Right atrium auricular region (tissue), 2 donors: ENCODE data around the gene PDE4B. TPM values are rescaled to one million over a fixed set of nuclear protein-coding genes. Genes with fewer than 3 reads are reported as not detected.

Experiments used
- DNase-seq: peaks from one replicate; pipeline ENCODE4 v3.0.0-alpha.2; 2019; ENCODE audit warnings: low spot score
- H3K27ac ChIP-seq, 2 donors: fragments of 200-600 bp; sonication (generic); 1 replicate in 1 of 2; 2 replicates in 1 of 2; pipeline ENCODE4 v1.5.1; 2016 to 2019
- H3K27me3 ChIP-seq, 2 donors: fragments of 200-600 bp; sonication (generic); one replicate each; pipeline versions ENCODE4 v1.5.1 to v1.6.0; 2017 to 2019
- H3K36me3 ChIP-seq: fragments of 200-600 bp; sonication (generic); one replicate; pipeline ENCODE4 v1.5.1; 2016
- H3K4me1 ChIP-seq, 2 donors: fragments of 200-600 bp; sonication (generic); one replicate each; pipeline versions ENCODE4 v1.5.1 to v1.6.0; 2017 to 2019
- H3K4me3 ChIP-seq, 2 donors: fragments of 200-600 bp; sonication (generic); 1 replicate in 1 of 2; 2 replicates in 1 of 2; pipeline ENCODE4 v1.5.1; 2017 to 2019; ENCODE audit warnings: mild to moderate bottlenecking in 1 of 2, moderate library complexity in 1 of 2
- H3K9me3 ChIP-seq, 2 donors: fragments of 200-600 bp; sonication (generic); one replicate each; pipeline ENCODE4 v1.5.1; 2019
- total RNA-seq, 2 donors: library from RNA; depleted of rRNA; stranded (reverse); fragments of >200 nt; gene quantifications; one replicate each; pipeline ENCODE4 v1.1.0, GENCODE V29; 2016
- TF ChIP-seq, protein P1 (sequence below), 2 donors: fragments of 200-600 bp; sonication (generic); IDR thresholded peaks; one replicate each; pipeline ENCODE4 v1.5.1; 2019; ENCODE audit warnings: antibody characterized with exemption in 2 of 2

The PDE4B gene
- total RNA-seq, 2 donors from 2014 or later: 16.0 to 27.7 TPM

DNA sequence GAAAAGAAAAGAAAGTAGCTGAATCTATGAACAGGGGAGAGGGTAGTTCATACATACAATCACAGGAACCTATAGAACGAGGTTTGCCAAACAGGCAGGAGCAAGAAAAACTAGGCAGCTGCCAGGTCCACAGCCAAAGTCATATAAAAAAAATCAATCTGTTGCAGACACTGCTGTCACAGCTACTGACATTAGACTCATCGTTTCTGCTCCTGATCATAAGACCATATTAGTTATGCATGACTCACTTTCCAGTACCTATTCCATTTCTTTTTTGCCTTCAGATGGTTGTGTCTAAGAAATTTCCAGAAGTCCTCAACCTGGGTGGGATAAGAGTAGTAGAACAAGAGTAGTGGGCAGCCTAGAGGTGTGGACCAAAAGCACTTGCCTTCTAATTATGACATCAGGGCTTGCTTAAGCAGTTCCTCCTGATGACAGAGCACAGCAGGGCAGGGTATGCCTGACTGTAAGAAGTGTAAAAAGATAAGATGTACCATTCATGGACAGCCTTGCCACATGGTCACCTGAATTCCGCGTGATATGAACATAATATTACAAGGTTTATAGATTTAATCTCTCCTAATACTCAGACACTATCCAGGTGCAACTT is 418.0 kb downstream of the PDE4B start:
- TF ChIP-seq, protein P1, sequence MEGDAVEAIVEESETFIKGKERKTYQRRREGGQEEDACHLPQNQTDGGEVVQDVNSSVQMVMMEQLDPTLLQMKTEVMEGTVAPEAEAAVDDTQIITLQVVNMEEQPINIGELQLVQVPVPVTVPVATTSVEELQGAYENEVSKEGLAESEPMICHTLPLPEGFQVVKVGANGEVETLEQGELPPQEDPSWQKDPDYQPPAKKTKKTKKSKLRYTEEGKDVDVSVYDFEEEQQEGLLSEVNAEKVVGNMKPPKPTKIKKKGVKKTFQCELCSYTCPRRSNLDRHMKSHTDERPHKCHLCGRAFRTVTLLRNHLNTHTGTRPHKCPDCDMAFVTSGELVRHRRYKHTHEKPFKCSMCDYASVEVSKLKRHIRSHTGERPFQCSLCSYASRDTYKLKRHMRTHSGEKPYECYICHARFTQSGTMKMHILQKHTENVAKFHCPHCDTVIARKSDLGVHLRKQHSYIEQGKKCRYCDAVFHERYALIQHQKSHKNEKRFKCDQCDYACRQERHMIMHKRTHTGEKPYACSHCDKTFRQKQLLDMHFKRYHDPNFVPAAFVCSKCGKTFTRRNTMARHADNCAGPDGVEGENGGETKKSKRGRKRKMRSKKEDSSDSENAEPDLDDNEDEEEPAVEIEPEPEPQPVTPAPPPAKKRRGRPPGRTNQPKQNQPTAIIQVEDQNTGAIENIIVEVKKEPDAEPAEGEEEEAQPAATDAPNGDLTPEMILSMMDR (IDR thresholded peaks at IDR 0.05): no peak
- no peaks in the 10 kb centered on the region for H3K36me3 ChIP-seq
- H3K4me3 ChIP-seq: no peak overlapping the region
- no peaks in the 10 kb centered on the region for H3K27me3 ChIP-seq
- no peak overlapping the region for H3K27ac ChIP-seq
- H3K4me1 ChIP-seq: no peaks in the 10 kb centered on the region
- DNase-seq: no peak
- H3K9me3 ChIP-seq: no peaks in the 10 kb centered on the region

DNA sequence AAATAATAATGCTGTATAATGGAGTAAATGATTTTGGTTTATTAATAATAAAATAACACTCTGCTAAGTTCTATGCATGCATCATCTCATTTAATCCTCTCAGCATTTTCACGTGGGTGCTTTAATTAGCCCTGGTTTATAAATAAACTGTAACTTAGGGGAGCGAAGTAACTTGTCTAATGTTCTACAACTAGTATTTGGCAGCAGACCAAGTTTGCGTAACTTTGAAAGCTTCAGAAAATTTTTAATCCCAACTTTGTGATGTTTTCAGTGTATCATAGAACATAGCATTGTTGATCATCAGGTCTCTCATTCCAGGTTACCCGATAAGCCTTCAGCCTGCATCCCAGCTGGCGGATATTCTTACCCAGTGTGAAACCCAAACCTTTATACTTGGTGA is 418.8 kb downstream of the PDE4B start:
- Histone ChIP-seq H3K4me1 (no peaks in the 10 kb centered on the region), H3K4me3 (no peak overlapping the region), H3K27ac (no peak overlapping the region), H3K36me3 (no peaks in the 10 kb centered on the region), H3K27me3 (no peaks in the 10 kb centered on the region), H3K9me3 (no peaks in the 10 kb centered on the region)
- no peak for DNase-seq
- TF ChIP-seq, protein P1 (IDR thresholded peaks at IDR 0.05): no peak

DNA sequence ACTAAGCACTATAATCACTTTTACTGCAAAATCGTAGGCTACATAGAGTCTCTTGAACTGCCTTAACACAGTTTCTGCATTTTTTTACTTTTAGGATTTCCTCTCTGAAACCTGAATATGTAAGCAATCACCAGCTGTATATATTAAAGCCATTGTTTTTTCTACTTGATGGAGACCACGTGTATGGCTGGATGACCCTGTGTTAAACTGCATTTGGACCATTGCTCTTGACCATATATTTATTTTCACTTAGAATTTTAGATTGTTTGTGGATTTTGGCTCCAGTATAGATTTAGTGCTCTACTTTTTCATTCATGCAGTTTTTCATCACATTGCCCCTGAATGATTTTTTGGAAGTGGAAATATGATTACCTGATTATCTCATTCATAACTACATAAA is 420.8 kb downstream of the PDE4B start:
- DNase-seq: no peak
- Histone ChIP-seq H3K36me3 (no peaks in the 10 kb centered on the region), H3K4me3 (no peak overlapping the region), H3K27me3 (no peaks in the 10 kb centered on the region), H3K4me1 (no peaks in the 10 kb centered on the region), H3K27ac (no peak overlapping the region), H3K9me3 (no peaks in the 10 kb centered on the region)
- TF ChIP-seq, protein P1 (IDR thresholded peaks at IDR 0.05): no peak

DNA sequence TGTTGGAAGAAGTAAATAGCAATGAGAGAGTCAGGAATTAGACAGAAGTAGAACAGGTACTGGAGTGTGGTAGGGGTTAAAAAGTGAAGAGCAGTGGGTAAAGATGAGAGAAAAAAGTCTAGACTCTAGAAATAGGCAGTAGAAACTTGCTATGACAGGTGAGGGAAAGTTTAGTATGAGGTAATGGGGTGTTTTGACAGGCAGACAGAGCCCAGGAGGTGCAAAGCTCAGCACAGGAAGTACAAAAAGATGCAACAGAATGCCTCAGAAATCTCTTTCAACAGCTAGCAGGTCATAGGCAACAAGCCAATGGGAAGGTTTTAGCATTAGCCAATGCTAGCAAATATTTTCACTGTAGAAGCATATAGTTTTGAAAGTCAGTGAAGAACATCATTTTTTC is 422.2 kb downstream of the PDE4B start:
- H3K27me3 ChIP-seq: no peaks in the 10 kb centered on the region
- H3K27ac ChIP-seq: no peak overlapping the region
- H3K9me3 ChIP-seq: no peaks in the 10 kb centered on the region
- H3K36me3 ChIP-seq: no peaks in the 10 kb centered on the region
- TF ChIP-seq, protein P1 (IDR thresholded peaks at IDR 0.05): no peak
- no peaks in the 10 kb centered on the region for H3K4me1 ChIP-seq
- no peak for DNase-seq
- no peak overlapping the region for H3K4me3 ChIP-seq

DNA sequence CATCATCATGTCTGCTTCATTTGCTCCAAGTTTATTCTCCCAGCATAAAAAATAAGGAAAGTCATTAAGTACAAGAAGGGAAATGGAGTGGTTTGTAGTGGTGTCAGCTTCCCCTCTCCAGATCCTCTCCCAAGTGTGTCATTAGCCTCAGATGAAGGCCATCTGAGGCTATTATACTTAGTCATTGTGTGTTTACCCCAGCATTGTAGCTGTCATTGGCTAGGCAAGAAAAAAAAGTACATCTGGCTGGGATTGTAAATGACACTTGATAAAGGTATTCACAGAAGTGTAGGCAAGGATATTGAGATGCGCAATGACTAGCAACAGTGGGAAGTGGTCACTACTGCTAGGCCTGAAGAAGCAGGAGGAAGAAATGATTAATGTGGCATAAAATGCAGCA is 424.3 kb downstream of the PDE4B start:
- no peak overlapping the region for H3K27ac ChIP-seq

More for the DNA sequence above, 424.3 kb downstream of the PDE4B start:
- no peaks in the 10 kb centered on the region for H3K4me1 ChIP-seq
- no peak overlapping the region for H3K4me3 ChIP-seq
- DNase-seq: no peak
- H3K9me3 ChIP-seq: no peaks in the 10 kb centered on the region
- no peaks in the 10 kb centered on the region for H3K27me3 ChIP-seq
- TF ChIP-seq, protein P1 (IDR thresholded peaks at IDR 0.05): no peak
- H3K36me3 ChIP-seq: no peaks in the 10 kb centered on the region
